ENCODE results near the gene DNAH2. TPM values are rescaled to one million over a fixed set of nuclear protein-coding genes. Genes with fewer than 3 reads are reported as not detected.

Gene DNAH2
- total and polyA plus RNA-seq, 10 donors = 0.02 to 1.1 (median 0.13) TPM; not detected in 1

DNA sequence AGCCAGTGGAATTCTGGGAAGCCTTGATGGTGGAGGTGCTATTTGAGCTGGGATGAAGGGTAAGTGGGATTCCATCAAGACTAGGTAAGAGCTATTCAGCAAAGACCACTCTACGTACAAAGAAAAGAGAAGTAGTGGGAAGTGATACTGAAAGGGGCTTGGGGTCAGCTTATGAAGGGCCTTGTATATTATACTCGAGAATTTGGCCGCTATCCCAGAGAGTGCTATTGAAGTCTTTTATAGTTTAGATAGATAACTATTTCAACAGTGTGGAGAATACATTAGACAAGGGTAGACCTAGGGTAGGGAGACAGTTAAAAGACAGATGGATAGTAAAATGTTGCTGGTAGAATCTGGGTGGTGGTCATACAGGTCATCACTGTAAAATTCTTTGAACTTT, 10.3 kb downstream of the DNAH2 start:
- WGBS, 5 donors = 63 to 79% (median 77%) methylated on average over 3 of the region's 3 CpGs
- no peak overlapping the region for H3K27ac ChIP-seq
- H3K9me3 ChIP-seq = no peaks in the 10 kb centered on the region
- no peaks in the 10 kb centered on the region for H3K4me1 ChIP-seq
- intact Hi-C loops (cut with DNase I; ENCODE audit: low total_unique reads) = no loop called here
- no peaks in the 10 kb centered on the region for H3K36me3 ChIP-seq
- H3K4me3 ChIP-seq = no peak overlapping the region
- TF ChIP-seq POLR2A (IDR thresholded peaks at IDR 0.05) = no peak
- no peak for TF ChIP-seq POLR2AphosphoS5 (IDR thresholded peaks at IDR 0.05)
- TF ChIP-seq CTCF (IDR thresholded peaks at IDR 0.05 in 8 of 11, conservative IDR thresholded peaks at IDR 0.05 in 3 of 11) = no peak
- DNase-seq = no peak
- peaks cover 0 to 51% (median 4%) of the 10 kb centered on the region in 7 donors for H3K27me3 ChIP-seq (replicated peaks in 1 of 7)

DNA sequence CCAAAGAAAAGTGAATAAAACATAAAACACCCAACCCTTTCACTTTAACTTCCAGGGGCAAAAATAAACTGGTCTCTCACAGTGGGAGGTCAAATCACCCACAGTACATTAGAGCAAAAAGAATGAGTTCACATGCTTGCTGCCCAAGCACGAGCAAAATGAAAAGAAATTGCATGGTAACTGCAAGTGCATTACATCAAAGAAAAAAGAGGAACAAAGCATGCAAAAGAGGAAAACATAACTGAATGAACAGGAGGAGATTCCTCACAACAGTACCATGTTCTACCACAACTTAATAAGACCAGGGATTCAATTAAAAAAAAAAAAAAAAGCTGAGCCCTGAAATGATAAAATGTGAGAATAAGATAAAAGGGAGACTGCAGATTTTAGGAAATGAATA, 12.3 kb downstream of the DNAH2 start:
- H3K27ac ChIP-seq = no peak overlapping the region
- no peaks in the 10 kb centered on the region for H3K4me1 ChIP-seq
- peaks cover 0 to 33% (median 3%) of the 10 kb centered on the region in 7 donors for H3K27me3 ChIP-seq (replicated peaks in 1 of 7)
- intact Hi-C loops (cut with DNase I; ENCODE audit: low total_unique reads) = no loop called here
- DNase-seq = no peak
- WGBS, 5 donors = 10 to 30% (median 24%) methylated on average over 1 of the region's 1 CpG
- no peaks in the 10 kb centered on the region for H3K36me3 ChIP-seq
- no peak overlapping the region for H3K4me3 ChIP-seq
- no peak for TF ChIP-seq POLR2A (IDR thresholded peaks at IDR 0.05)
- TF ChIP-seq POLR2AphosphoS5 (IDR thresholded peaks at IDR 0.05) = no peak
- no peak for TF ChIP-seq CTCF (IDR thresholded peaks at IDR 0.05 in 8 of 11, conservative IDR thresholded peaks at IDR 0.05 in 3 of 11)
- H3K9me3 ChIP-seq = no peaks in the 10 kb centered on the region

- H3K4me1 ChIP-seq = no peaks in the 10 kb centered on the region
- TF ChIP-seq POLR2A (IDR thresholded peaks at IDR 0.05) = no peak
- TF ChIP-seq POLR2AphosphoS5 (IDR thresholded peaks at IDR 0.05) = no peak
- no peak for TF ChIP-seq CTCF (IDR thresholded peaks at IDR 0.05 in 8 of 11, conservative IDR thresholded peaks at IDR 0.05 in 3 of 11)
- H3K27me3 ChIP-seq (replicated peaks in 1 of 7) = peaks cover 0 to 15% (median 0%) of the 10 kb centered on the region in 7 donors
- H3K4me3 ChIP-seq = no peak overlapping the region
- 84 to 88% (median 88%) methylated on average over 14 of the region's 14 CpGs for WGBS, 5 donors
- H3K9me3 ChIP-seq = no peaks in the 10 kb centered on the region
- intact Hi-C loops (cut with DNase I; ENCODE audit: low total_unique reads) = no loop called here
- no peak overlapping the region for H3K27ac ChIP-seq
- DNase-seq = no peak
- H3K36me3 ChIP-seq = no peaks in the 10 kb centered on the region
These were observed 15.5 kb downstream of the DNAH2 start for GRCh38 chr17:7732981-7733539.

GRCh38 chr17:7737601-7738000, 20.1 kb downstream of the DNAH2 start:
- no peak for DNase-seq

More at GRCh38 chr17:7737601-7738000, 20.1 kb downstream of the DNAH2 start:
- H3K27ac ChIP-seq = no peak overlapping the region
- peaks cover 0 to 48% (median 4%) of the 10 kb centered on the region in 7 donors for H3K27me3 ChIP-seq (replicated peaks in 1 of 7)
- H3K9me3 ChIP-seq = no peaks in the 10 kb centered on the region
- H3K36me3 ChIP-seq = no peaks in the 10 kb centered on the region
- H3K4me3 ChIP-seq = no peak overlapping the region
- 83 to 88% (median 86%) methylated on average over 5 of the region's 5 CpGs for WGBS, 5 donors
- intact Hi-C loops (cut with DNase I; ENCODE audit: low total_unique reads) = no loop called here
- no peak for TF ChIP-seq POLR2AphosphoS5 (IDR thresholded peaks at IDR 0.05)
- no peak for TF ChIP-seq CTCF (IDR thresholded peaks at IDR 0.05 in 8 of 11, conservative IDR thresholded peaks at IDR 0.05 in 3 of 11)
- no peak for TF ChIP-seq POLR2A (IDR thresholded peaks at IDR 0.05)
- H3K4me1 ChIP-seq = peaks cover 0 to 13% (median 3%) of the 10 kb centered on the region in 6 donors
